Measurements from ENCODE around the gene SUPT3H. TPM values are rescaled to one million over a fixed set of nuclear protein-coding genes. Genes with fewer than 3 reads are reported as not detected.

The SUPT3H gene
- total RNA-seq, 1 experiment from 2014 or later: 10.3 TPM

DNA sequence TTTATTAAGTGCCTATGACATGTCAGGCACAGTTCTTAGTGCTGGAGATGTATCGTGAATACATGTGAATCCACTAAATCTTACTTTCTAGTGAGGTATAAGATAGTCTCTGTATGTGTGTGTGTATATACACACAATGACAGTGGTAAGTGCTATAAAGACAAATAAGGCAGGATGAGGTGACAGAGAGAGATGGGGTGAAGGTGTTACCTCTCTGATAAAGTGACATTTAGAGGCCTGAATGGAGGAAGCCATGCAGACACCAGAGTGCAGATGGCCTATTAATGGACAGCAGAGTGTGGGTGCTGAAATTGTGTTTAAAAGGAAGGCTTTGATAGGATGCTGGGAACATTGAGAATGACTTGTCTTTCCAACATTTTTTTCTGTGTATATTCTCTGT is 535.9 kb downstream of the SUPT3H start:
- Mint-ChIP-seq H3K4me1 (ENCODE audit: low read depth, unreplicated experiment) (no peaks in the 10 kb centered on the region), H3K27ac (ENCODE audit: unreplicated experiment) (no peak overlapping the region), H3K9me3 (ENCODE audit: low read depth, unreplicated experiment) (no peaks in the 10 kb centered on the region), H3K4me3 (ENCODE audit: low read depth, unreplicated experiment) (no peak overlapping the region), H3K36me3 (ENCODE audit: insufficient read depth, unreplicated experiment) (no peaks in the 10 kb centered on the region), H3K27me3 (ENCODE audit: unreplicated experiment) (peaks cover 13% of the 10 kb centered on the region)
- DNase-seq: no peak
- CTCF ChIA-PET: no interaction called here
- intact Hi-C loops (cut with micrococcal nuclease; ENCODE audit: unreplicated experiment): no loop called here
- no TSS peak for BruUV-seq (replicated peaks)
- TF ChIP-seq, protein P1, sequence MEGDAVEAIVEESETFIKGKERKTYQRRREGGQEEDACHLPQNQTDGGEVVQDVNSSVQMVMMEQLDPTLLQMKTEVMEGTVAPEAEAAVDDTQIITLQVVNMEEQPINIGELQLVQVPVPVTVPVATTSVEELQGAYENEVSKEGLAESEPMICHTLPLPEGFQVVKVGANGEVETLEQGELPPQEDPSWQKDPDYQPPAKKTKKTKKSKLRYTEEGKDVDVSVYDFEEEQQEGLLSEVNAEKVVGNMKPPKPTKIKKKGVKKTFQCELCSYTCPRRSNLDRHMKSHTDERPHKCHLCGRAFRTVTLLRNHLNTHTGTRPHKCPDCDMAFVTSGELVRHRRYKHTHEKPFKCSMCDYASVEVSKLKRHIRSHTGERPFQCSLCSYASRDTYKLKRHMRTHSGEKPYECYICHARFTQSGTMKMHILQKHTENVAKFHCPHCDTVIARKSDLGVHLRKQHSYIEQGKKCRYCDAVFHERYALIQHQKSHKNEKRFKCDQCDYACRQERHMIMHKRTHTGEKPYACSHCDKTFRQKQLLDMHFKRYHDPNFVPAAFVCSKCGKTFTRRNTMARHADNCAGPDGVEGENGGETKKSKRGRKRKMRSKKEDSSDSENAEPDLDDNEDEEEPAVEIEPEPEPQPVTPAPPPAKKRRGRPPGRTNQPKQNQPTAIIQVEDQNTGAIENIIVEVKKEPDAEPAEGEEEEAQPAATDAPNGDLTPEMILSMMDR (IDR thresholded peaks at IDR 0.05; ENCODE audit: unreplicated experiment): no peak

DNA sequence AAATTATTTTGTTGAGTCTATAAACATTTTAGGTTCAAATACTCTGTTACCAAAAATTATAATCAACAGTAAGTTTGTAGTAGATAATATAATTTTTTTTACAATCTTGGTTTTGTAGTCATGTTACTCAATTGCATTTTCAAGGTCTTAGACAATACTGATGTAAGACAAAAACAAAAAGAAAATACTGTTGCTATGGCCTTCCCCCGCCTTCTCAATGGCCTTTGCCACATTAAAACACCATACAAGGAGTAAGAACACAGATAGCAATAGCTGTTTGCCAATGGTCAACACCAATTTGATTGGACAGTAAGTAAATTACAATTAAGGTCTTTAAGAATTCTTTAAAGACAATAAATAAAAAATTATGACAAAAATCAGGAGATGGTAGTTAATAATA is 540.0 kb downstream of the SUPT3H start:
- Mint-ChIP-seq H3K36me3 (ENCODE audit: insufficient read depth, unreplicated experiment) (no peaks in the 10 kb centered on the region), H3K27ac (ENCODE audit: unreplicated experiment) (no peak overlapping the region), H3K9me3 (ENCODE audit: low read depth, unreplicated experiment) (no peaks in the 10 kb centered on the region), H3K4me1 (ENCODE audit: low read depth, unreplicated experiment) (no peaks in the 10 kb centered on the region), H3K4me3 (ENCODE audit: low read depth, unreplicated experiment) (no peak overlapping the region), H3K27me3 (ENCODE audit: unreplicated experiment) (no peaks in the 10 kb centered on the region)
- intact Hi-C loops (cut with micrococcal nuclease; ENCODE audit: unreplicated experiment): no loop called here
- TF ChIP-seq, protein P1 (IDR thresholded peaks at IDR 0.05; ENCODE audit: unreplicated experiment): no peak
- CTCF ChIA-PET: no interaction called here
- DNase-seq: no peak
- no TSS peak for BruUV-seq (replicated peaks)

DNA sequence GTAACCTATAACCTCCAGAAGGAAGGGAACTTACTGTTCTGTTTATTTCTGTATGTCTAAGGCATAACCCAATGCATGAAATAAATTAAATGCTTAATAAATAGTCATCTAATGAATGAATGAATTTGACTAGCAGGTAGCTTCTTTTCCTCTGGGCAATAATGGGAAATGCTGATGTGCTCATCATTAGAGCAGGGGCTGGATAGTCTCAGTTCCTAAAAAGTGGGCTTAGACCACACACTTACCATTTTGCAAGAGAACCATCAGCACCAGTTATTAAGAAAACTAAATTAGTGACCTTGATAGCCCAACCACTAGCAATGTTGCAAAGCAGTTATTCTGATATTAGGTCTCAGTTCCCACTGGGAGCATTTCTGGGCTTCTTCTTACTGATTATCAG is 540.5 kb downstream of the SUPT3H start:
- no peak overlapping the region for H3K4me3 Mint-ChIP-seq (ENCODE audit: low read depth, unreplicated experiment)
- TF ChIP-seq, protein P1 (IDR thresholded peaks at IDR 0.05; ENCODE audit: unreplicated experiment): no peak
- H3K9me3 Mint-ChIP-seq (ENCODE audit: low read depth, unreplicated experiment): no peaks in the 10 kb centered on the region
- H3K27ac Mint-ChIP-seq (ENCODE audit: unreplicated experiment): no peak overlapping the region
- H3K27me3 Mint-ChIP-seq (ENCODE audit: unreplicated experiment): no peaks in the 10 kb centered on the region
- intact Hi-C loops (cut with micrococcal nuclease; ENCODE audit: unreplicated experiment): no loop called here
- CTCF ChIA-PET: no interaction called here
- DNase-seq: no peak
- no peaks in the 10 kb centered on the region for H3K36me3 Mint-ChIP-seq (ENCODE audit: insufficient read depth, unreplicated experiment)
- BruUV-seq (replicated peaks): no TSS peak
- no peaks in the 10 kb centered on the region for H3K4me1 Mint-ChIP-seq (ENCODE audit: low read depth, unreplicated experiment)

DNA sequence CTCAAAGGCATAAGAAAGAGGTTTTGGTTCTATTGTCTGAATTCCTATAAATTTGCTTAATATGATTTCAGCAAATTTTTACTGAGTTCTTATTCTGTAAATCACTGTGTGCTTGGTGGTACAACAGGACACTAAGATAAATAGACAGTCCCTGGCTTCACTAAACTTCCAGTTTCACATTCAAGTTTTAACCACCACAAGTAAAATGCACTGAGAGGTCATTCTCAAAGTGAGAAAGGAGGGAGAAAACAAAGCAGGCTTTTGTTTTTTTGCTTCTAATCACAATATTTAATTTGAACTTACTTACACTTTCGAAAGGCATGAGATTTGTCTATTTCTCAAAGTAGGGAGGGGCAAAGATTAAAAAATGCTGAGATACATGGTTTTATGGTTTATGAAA is 544.5 kb downstream of the SUPT3H start:
- CTCF ChIA-PET: no interaction called here
- H3K4me1 Mint-ChIP-seq (ENCODE audit: low read depth, unreplicated experiment): no peaks in the 10 kb centered on the region
- TF ChIP-seq, protein P1 (IDR thresholded peaks at IDR 0.05; ENCODE audit: unreplicated experiment): no peak
- BruUV-seq (replicated peaks): no TSS peak
- no peaks in the 10 kb centered on the region for H3K27me3 Mint-ChIP-seq (ENCODE audit: unreplicated experiment)
- H3K9me3 Mint-ChIP-seq (ENCODE audit: low read depth, unreplicated experiment): no peaks in the 10 kb centered on the region
- intact Hi-C loops (cut with micrococcal nuclease; ENCODE audit: unreplicated experiment): no loop called here
- H3K36me3 Mint-ChIP-seq (ENCODE audit: insufficient read depth, unreplicated experiment): no peaks in the 10 kb centered on the region
- no peak for DNase-seq
- no peak overlapping the region for H3K27ac Mint-ChIP-seq (ENCODE audit: unreplicated experiment)
- no peak overlapping the region for H3K4me3 Mint-ChIP-seq (ENCODE audit: low read depth, unreplicated experiment)

All from Calu3 (cell line).